HG03108 (cell line): Measurements from ENCODE around the gene APLF.
"Not testable (repeated sequence)": the region's sequence is repeated elsewhere in the genome, so short reads cannot be mapped to it uniquely, and the experiment has no call there.

Source experiments
- ATAC-seq: cut with Tn5 transposase; IDR thresholded peaks from one replicate; pipeline ENCODE4 v1.9.1; 2021; ENCODE audit warnings: moderate library complexity; ENCODE audit not compliant: unreplicated experiment

The APLF gene

DNA sequence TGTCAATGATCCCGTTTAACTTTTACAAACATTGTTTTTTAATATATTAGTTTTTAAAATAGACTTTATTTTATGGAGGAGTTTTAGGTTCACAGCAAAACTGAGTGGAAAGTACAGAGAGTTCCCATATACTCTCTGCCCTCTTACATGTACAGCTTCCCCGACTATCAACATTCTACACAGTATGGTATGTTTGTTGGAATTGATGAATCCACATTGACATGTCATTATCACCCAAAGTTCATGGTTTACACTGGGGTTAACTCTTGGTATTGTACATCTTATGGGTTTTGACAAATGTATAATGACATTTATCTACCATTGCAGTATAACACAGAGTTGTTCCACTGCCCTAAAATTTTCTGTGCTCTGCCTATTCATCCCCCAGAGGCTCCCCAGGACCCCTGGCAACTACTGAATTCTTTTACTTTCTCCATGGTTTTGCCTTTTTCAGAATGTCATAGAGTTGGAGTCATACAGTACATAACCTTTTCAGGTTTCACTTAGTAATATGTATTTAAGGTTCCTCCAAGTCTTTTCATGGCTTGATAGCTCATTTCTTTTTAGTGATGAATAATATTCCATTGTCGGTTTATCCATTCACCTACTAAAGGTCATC, 5.5 kb downstream of the APLF start:
- ATAC-seq, result no peak

DNA sequence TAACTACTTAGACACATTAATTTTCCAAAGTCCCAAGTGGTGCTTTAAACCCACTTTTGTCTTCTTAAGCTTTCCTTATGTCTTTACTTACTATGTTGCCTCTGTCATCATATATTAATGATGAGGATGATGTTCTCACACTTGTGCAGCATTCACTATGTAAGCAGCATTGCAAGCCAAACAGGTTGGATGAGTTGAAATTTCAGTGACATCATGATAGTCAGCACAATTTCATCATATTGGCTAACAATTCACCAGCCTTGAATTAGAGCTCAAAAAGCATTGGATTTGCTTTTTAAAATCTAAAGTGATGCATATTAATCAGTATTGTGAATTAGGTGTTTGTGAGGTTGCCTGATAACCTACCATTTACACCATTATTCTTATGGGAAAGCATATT, 7.7 kb downstream of the APLF start:
- no peak for ATAC-seq

DNA sequence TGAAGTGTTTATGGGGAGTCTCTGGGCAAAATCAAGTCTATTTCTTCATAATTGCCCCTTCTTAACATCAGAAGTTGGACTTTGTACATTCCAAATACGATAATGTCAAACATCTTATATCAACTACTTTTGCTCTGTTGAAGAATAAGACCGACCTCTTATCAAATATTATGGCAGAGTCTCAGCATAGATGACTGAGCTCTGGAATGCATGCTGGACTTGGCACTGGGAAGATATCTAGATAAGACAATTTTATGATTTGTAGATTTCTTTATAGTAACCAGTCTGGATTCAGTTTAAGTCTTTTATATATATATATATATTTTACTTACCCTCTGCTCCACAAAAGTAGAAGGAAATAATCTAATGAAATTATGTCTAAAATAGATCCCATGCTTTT, 8.2 kb downstream of the APLF start:
- ATAC-seq, result no peak

DNA sequence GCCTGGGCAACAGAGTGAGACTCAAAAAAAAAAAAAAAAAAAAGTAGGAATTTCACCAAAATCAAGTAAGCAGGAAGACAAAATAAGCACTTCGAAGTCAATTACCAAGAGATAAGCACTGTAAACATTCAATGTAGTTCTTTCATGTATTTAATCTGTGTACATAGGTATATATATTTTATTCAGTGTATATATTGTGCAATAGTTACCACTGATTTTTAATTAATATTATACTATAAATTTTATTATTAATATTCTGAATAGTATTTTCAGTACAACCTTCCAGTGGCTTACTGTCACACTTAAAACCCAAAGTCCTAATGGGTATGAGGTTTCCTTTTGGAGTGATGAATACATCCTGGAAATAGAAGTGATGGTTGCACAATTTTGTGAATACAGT, 9.1 kb downstream of the APLF start:
- no peak for ATAC-seq

DNA sequence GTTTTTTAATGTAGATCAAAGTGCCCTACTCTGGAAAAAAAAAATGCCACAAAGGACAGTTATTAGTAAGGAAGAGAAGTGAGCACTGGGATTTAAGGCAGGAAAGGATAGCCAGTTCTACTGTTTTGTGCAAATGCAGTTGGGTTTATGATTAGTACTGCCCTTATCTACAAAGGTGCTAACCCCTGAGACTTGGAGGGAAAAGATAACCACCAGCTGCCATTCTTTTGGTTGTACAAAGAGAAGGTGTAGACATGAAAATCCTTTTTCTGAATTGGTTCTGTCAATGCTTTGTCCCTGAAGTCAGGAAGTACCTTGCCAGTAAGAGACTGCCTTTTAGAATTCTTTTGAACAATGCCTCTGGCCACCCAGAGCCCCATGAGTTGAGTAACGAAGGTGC, 11.3 kb downstream of the APLF start:
- no peak for ATAC-seq

DNA sequence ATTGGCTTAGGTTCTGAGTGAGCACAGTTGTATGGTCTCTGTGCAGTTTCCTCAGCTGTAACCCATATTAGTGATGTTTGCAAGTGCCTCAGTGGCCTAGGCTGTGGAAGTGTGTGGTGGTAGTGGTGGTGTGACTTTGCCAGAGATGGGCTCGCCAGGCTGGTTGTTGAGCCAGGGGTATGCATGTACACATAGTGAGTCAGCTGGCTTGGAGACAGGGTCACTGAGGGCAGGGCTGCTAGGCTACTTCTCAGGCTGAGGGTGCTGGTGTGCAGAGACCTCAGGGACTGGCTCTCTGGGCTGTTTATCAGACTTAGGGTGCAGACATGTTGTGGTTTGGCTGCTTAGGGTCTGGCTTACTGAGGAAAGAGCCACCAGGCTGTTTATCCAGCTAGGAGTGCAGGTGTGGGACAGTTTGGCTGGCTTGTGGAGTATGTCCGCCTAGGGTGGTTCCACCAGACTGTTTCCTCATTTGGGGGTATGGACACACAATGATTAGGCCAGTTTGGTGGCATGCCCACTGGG, 15.0 kb downstream of the APLF start:
- no peak for ATAC-seq

DNA sequence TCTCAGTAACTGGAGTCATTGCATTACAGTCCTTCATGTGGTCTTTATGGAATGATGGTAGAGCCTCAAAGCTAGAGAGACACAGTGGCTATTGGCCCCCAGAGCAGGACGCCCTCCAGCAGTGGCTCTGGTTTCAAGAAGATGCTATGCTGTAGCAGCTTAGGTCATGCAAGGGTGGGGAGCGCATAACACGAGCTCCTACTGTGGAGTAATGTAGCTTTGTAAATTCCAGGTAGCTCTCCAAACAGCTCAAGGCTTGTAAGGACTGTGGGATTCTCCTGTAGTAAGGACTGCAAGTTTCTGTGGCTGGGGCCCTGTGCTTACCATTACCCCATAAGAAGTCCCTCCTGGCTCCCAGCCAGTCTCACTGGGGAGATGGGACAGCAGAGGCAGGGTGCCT, 15.6 kb downstream of the APLF start:
- ATAC-seq, result no peak

DNA sequence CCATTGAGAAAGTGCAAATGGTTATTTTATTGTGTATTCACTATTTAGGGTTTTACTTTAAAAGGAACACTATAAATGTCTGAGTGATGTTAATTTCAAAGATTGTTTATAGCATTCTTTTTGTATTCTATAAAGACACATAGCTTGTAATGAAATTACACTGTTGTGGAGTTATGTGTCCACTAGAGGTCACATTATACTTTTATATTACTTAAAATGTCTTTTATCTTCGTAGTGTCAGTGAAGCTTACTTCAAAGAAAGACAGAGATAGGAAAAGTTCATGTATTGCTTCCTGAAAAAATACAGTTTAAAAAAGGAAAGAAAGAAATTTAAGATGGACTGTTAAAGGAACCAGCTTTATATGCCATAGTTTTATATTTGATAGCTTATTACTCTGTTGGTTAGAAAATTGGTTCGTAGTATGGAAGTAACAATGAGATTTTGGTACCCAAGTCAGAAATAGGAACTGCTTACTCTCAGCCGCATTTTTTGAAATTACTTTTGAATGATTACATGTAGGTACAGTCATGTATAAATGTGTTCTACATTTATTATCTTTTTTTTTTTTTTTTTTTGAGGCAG, 20.5 kb downstream of the APLF start:
- no peak for ATAC-seq

DNA sequence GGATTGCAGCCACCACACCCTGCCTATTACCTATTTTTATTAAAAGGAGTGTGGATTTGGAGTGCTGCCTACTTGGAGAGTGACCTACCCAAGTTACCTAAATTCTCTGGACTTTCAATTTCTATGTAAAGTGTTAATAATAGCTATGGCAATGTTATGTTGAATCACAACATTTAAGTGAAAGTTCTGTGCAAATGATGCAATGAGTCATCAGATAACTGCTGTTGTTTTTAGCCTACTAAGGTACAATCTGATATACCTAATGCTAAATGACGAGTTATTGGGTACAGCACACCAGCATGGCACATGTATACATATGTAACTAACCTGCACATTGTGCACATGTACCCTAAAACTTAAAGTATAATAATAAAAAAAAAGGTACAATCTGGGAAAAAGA, 21.2 kb downstream of the APLF start:
- not testable (repeated sequence) for ATAC-seq

DNA sequence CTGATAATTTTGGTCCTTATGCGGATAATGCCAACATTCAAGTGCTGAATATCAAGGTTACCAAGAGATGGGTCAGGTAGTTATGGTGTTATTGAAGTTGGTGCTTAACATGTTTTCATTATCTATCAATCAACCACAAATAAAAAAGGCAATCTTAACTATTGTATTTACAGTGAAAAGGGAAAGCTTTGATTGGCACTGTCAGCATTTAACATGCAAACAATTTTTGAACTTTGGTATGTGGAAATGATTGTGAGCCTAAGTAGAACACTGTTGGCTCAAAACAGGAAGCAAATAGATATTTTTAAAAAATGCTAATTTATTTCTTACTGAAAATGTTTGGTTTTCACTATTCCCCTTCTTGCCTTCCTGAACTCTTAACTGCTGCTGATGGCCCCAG, 21.9 kb downstream of the APLF start:
- ATAC-seq, result no peak

DNA sequence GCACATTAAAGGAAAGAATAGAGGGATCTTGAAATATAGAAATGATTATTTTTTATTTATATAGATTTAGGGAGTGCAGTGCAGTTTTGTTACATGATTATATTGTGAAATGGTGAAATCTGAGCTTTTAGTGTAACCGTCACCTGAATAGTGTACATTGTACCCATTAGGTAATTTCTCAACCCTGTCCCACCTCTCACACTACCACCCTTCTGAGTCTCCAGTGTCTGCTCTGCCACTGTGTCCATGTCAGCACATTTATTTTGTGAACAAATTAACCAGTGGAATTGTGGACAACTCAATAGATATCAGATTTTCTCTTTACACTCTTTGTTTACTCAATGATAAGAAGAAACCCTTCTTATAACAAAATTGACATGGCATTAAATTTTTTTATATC, 24.2 kb downstream of the APLF start:
- ATAC-seq, result no peak

DNA sequence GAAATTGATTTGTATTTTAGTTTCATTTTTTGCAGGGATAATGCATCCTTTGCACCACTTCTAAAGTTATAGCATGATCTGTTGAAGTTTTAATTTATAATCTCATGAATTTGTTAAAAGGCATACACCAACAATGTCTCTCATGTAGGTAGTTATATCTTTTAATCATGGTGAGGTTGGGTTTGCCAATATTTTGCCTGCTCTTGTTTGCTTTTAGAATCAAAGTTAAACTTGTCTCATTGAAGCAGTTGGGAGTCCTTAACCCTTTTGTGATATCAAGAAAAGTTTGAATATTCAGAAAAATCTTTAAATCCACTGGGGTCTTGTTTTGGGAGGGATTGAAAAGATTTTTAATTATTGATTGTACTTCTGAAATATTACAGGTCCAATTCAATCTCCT, 31.7 kb downstream of the APLF start:
- no peak for ATAC-seq

DNA sequence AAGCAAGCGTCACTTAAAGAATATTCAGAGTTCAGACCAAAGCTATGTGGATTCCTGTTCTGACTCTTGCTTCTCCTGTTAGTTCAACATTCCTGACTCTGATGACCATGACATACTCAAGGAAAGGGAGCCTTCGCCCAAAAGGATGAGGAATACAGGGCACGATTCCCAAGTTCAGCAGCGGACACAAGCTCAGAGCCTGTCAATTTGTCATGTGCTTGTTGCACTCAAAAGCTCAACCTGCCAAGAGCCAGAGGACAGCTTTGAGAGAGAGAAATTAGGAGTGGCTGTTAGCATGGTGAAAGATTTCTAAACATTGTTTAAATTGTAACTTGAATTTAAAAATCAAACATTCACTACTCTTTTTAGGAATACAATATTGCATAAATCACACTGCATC, 33.3 kb downstream of the APLF start:
- ATAC-seq, result no peak

DNA sequence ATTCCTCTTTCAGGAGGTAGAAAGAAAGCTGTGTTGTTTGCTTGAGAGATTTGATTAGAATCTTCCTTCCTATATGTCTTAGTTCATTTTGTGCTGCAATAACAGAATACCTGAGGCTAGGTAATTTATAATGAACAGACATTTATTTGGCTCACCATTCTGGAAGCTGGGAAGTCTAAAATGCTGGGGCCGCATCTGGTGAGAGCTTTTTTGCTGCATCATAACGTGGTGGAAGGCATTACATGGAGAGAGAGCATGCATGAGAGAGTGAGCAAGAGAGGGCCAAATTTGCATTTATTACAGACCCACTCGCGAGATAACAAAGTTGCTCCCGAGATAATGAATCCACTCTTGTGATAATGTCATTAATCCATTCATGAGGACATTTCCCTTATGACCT, 34.4 kb downstream of the APLF start:
- ATAC-seq, result no peak

DNA sequence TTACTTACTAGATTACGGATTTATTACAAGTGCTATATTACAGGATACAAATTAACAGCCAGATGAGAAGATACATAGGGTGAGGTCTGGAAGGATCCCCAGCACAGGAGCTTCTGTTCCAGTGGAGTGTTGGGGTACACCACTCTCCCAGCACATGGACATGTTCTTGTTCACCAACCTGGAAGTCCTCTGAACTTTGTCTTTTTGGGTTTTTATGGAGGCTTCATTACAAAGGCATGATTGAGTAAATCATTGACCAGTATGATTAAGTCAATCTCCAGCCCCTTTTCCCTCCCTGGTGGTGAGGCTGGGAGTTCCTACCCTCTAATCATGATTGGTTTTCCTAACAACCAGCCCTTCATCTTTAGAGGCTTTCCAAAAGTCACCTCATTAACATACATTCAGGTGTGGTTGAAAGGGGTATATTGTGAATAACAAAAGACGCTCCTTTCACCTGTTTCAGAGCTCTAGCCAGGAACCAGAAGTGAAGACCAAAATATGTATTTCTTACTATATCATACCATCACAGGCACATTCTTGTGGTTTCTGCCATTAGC, 38.3 kb downstream of the APLF start:
- no peak for ATAC-seq

DNA sequence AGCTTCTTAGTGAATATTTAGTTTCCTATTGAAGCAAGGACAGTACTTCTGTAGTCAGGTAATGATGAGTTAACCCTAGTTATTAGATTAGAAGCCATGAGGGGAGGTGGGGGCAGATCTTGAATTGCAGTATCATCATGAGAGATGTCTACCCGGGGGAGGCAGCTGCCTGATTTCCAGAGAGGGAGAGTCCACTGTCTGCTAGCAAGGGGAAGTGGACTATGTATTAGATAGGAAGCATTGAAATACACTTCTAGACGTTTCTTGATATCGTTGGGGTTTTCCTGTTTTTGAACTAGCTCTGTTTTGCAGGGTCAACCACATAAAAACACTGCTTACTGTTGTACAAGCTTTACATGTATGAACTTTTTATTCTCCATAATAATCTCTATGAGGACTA, 38.8 kb downstream of the APLF start:
- ATAC-seq, result no peak

DNA sequence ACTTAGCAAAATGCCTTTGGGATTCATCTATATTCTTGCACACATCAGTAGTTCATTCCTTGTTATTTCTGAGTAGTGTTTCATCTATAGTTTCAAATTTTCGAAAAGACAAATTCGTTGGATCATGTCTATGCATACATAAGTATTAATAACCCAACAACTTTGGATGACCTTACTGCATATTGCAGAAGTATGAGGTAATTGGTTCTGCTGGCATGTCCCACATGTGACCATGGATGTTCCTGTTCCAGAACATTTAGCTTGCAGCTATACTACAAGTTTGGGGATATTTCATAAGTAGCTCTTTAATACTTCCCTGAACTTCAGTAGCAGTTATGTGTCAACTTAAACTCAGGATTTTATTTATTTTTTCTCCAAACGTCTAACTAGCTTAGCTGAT, 44.9 kb downstream of the APLF start:
- no peak for ATAC-seq

DNA sequence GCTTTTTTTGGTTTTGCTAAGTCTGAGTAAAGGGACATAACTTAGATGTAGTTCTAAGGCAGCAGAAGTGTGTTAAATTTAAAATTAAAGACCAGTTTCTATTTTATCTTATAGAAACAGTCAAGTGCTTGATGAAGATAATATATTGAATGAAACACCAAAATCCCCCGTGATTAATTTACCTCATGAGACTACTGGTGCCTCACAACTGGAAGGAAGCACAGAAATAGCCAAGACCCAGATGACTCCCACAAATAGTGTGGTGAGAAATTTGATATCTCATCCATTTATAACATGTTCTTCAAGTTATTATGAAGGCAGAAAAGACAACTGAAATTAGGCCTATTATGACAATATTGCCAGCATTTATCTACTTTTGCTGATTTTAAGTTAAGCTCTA, 45.6 kb downstream of the APLF start:
- no peak for ATAC-seq

DNA sequence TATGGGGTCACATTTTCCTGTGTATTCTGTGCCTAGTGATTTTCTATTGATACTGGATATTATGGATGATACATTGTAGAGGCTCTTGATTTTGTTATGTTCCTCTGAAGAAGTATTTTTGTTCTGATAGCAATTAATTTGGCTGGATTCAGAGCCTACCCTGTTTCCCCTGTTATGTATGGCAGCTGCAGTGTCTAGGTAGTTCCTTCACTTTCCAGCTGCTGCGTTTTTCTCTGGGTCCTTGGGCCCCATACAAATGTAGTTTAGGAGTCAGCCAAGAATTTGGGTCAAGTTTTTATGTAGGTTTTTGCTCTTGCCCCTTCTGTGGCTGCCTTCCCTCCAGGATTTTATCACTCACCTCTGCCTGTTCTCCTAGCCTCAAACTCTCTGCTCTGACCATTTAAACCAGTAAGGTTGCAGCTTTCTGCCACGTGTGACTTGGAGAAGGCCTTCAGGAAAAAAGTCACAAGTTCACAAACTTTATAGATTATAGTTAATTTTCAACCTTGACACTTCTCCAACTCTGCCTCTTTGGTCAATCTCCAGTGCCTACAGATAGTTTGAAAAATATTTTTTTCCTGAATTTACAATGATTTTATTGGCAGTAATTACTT, 47.0 kb downstream of the APLF start:
- ATAC-seq, result no peak

DNA sequence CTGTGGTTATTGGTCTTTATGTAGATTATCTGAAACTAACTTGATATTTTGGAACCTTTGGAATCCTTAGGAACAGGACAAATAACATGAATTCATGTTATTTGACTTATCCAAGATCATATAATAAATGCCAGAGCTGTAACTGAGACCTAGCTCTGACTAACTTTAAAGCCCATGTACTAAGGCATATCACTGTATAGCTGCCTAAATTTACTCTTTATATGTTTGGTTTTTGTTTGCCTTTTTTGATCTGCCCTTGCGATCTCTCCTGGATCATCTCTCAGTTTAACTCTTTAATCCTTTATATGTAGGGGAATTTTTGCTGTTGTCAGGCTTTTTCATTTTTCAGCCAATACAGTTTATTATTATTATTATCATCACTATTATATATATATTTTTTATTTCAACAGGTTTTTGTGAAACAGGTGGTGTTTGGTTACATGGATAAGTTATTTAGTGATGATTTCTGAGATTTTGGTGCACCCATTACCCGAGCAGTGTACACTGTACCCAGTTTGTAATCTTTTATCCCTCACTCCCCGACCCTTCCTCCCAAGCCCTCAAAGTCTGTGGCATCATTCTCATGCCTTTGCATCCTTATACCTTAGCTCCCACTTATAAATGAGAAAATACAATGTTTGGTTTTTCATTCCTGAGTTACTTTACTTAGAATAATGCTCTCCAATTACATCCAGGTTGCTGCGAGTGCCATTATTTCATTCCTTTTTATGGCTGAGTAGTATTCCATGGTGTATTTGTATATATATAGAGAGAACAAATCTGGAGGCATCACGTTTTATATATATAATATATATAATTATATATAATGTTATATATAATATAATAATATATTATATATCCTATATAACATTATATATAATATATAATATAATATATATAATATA, 48.9 kb downstream of the APLF start:
- ATAC-seq, result no peak

DNA sequence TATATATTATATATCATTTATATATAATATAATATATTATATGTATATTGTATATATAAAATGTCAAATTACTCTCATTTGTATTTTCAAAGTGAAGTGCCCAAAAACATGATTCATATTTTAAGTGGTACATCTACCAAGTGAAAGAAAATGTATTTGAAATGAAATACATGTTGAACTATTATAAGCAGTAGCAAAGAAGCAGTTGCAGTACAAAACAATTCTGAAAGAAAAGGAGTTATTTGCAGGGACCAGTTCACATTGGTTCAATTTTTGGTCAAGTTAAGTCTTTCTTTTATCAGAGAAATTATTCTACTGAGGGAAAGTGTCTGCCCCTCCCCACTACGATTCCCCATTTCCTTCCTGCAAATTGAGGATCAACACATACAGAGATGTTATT, 51.9 kb downstream of the APLF start:
- no peak for ATAC-seq
